Testis (tissue), 3 donors: ENCODE measurements around the gene DYNC1I2. TPM values are rescaled to one million over a fixed set of nuclear protein-coding genes. Genes with fewer than 3 reads are reported as not detected.

Experiments used
- DNase-seq: peaks from one replicate; pipeline ENCODE4 v3.0.0-alpha.2; 2019
- H3K27ac ChIP-seq, 2 donors: fragments of 200-600 bp; sonication (generic); one replicate each; pipeline ENCODE4 v1.5.1; 2019
- H3K27me3 ChIP-seq: fragments of 200-600 bp; sonication (generic); one replicate; pipeline ENCODE4 v1.5.1; 2019
- H3K36me3 ChIP-seq: fragments of 200-600 bp; sonication (generic); one replicate; pipeline ENCODE4 v1.5.1; 2017; ENCODE audit warnings: low read depth; ENCODE audit errors: missing control alignments
- H3K4me1 ChIP-seq: fragments of 200-600 bp; sonication (generic); one replicate; pipeline ENCODE4 v1.5.1; 2019
- H3K4me3 ChIP-seq, 2 donors: fragments of 200-600 bp; sonication (generic); one replicate each; pipeline ENCODE4 v1.5.1; 2017 to 2019
- H3K9me3 ChIP-seq: fragments of 200-600 bp; sonication (generic); one replicate; pipeline ENCODE4 v1.5.1; 2017
- POLR2A ChIP-seq: fragments of 450-650 bp; IDR thresholded peaks from one replicate; pipeline ENCODE4 v1.6.1; 2017; ENCODE audit warnings: antibody characterized with exemption, mild to moderate bottlenecking, moderate library complexity
- WGBS, 2 donors: methylation state at CpG; one replicate each; pipeline ENCODE4 v1.1.5; 2018; 5-methylcytosine and 5-hydroxymethylcytosine counted together
- intact Hi-C: fragments of 100-400 bp; cut with DNase I; formaldehyde crosslinking; loops from one replicate; pipeline ENCODE4 v1.15.1; 2023; ENCODE audit warnings: low total_unique reads
- polyA plus RNA-seq: library from polyadenylated mRNA; stranded (reverse); fragments of 350-450 nt; fragmentation: Illumina TruSeq; extraction: RNeasy Lipid Tissue Mini Kit (QIAGEN cat#74804); gene quantifications from one replicate; pipeline ENCODE4 v1.2.3, GENCODE V29; 2014; ENCODE audit warnings: low read depth, low replicate concordance; ENCODE audit not compliant: insufficient read depth
- total RNA-seq, 2 donors: library from RNA; depleted of rRNA; stranded (reverse); fragments of >200 nt; gene quantifications; one replicate each; pipeline ENCODE4 v1.2.3, GENCODE V29; 2016
- TF ChIP-seq, protein P1 (sequence below), 3 experiments: fragments of 450-650 bp in 2 of 3; fragments of 200-600 bp in 1 of 3; sonication (generic) in 1 of 3; IDR thresholded peaks; one replicate each; pipeline ENCODE4 v1.5.1; 2016 to 2019; ENCODE audit warnings: antibody characterized with exemption in 3 of 3, mild to moderate bottlenecking in 2 of 3, moderate library complexity in 1 of 3

DYNC1I2 gene
- total and polyA plus RNA-seq, 3 donors from 2014 or later: 104 to 114 (median 106) TPM

DNA sequence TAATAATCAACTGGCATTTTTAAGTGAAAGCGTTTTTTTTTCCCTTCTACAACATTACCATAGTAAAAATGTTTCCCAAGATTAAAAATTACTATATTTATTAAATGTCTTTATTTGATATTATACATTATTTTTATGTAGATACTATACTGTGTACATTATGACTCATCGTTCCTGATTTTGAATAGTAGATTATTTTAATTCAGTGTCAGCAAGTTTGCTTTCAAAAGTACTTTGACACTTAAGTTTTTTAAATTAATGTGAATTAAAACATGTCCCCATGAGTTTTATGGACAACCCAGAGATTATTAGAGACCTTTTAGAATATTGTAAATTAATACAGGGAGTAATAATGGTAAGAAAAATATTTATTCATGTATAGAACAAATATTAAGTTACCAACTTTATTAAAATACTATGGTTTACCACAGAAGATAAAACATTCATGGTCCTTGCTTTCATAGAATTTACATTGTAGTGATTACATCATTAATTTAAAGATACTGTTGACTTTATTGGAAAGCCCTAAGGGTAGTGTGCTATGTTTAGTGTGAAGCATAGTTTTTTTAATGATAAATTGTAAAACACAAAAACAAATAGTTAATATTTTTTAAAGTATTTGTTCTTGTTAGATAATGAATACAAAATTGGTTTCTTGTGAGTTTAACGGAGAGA, 21.9 kb downstream of the DYNC1I2 start:
- intact Hi-C loops: no loop called here
- no peak overlapping the region for H3K27ac ChIP-seq
- TF ChIP-seq, protein P1, sequence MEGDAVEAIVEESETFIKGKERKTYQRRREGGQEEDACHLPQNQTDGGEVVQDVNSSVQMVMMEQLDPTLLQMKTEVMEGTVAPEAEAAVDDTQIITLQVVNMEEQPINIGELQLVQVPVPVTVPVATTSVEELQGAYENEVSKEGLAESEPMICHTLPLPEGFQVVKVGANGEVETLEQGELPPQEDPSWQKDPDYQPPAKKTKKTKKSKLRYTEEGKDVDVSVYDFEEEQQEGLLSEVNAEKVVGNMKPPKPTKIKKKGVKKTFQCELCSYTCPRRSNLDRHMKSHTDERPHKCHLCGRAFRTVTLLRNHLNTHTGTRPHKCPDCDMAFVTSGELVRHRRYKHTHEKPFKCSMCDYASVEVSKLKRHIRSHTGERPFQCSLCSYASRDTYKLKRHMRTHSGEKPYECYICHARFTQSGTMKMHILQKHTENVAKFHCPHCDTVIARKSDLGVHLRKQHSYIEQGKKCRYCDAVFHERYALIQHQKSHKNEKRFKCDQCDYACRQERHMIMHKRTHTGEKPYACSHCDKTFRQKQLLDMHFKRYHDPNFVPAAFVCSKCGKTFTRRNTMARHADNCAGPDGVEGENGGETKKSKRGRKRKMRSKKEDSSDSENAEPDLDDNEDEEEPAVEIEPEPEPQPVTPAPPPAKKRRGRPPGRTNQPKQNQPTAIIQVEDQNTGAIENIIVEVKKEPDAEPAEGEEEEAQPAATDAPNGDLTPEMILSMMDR (IDR thresholded peaks at IDR 0.05): no peak
- TF ChIP-seq POLR2A: no peak
- H3K27me3 ChIP-seq: no peaks in the 10 kb centered on the region
- no peaks in the 10 kb centered on the region for H3K36me3 ChIP-seq
- no peak overlapping the region for H3K4me3 ChIP-seq
- no peaks in the 10 kb centered on the region for H3K4me1 ChIP-seq
- DNase-seq: no peak
- H3K9me3 ChIP-seq: no peaks in the 10 kb centered on the region
- 88 to 94% methylated on average over 3 of the region's 3 CpGs for WGBS, 2 donors

DNA sequence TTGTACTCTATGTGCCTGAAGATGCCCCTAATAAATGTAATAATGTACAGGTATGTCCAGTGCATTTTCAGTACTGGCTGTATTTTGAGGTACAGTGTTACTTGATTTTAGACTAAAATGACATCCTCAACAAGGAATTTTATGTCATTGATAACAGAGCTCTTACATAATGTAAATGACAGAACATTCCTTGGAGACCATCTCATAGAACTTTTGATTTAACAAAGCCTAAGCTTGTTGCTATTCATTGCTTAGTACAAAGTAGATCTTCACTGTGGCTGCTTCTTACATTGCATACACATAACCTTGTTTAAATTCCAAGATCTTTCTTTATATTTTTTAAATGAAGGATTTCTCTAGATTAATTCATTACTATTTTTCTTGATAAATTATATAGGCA, 24.1 kb downstream of the DYNC1I2 start:
- Histone ChIP-seq H3K9me3 (no peaks in the 10 kb centered on the region), H3K36me3 (no peaks in the 10 kb centered on the region), H3K27ac (no peak overlapping the region), H3K4me3 (no peak overlapping the region), H3K4me1 (no peaks in the 10 kb centered on the region), H3K27me3 (no peaks in the 10 kb centered on the region)
- DNase-seq: no peak
- TF ChIP-seq, protein P1 (IDR thresholded peaks at IDR 0.05): no peak
- no peak for TF ChIP-seq POLR2A
- intact Hi-C loops: no loop called here

DNA sequence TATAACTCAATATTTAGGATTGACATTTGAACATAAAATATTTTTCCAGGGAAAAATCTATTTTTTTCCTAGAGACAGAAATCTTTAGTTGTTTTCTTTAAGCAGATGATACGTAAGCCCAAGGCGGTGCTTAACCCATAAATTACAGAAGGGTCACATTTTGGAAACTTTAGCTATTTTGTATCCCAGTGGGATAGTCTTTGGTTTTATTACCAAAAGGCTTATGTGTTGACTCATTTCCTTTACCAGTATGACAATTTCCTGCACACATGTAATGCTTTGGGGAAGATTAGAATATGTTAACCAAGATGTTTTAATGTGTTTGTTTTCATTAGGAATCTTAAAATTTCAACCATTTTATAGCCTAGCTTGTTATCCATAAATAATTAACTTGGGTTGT, 24.8 kb downstream of the DYNC1I2 start:
- H3K36me3 ChIP-seq: no peaks in the 10 kb centered on the region
- intact Hi-C loops: no loop called here

DNA sequence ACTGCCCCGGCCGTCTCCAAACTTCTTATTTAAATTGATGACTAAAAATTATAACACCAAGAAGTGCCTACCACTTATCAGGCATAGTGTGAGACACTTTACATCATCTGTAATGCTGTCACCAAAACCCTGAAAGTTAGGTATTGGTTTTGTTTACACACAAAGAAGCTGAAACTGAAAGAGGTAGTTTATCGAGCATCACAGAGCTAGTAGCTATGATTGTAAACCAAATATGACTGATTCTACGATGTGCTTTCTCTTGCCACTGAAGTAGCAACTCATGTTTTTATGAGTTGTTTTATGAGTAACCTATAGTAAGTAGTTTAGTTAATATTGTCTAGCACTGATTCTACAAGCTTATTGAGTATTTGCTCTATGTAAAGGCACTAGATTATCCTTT, 31.5 kb downstream of the DYNC1I2 start:
- WGBS, 2 donors: 91 to 96% methylated on average over 4 of the region's 4 CpGs
- H3K27me3 ChIP-seq: no peaks in the 10 kb centered on the region
- H3K36me3 ChIP-seq: no peaks in the 10 kb centered on the region
- DNase-seq: no peak
- no peaks in the 10 kb centered on the region for H3K9me3 ChIP-seq
- intact Hi-C loops: no loop called here
- no peaks in the 10 kb centered on the region for H3K4me1 ChIP-seq
- H3K4me3 ChIP-seq: no peak overlapping the region
- TF ChIP-seq, protein P1 (IDR thresholded peaks at IDR 0.05): no peak
- no peak for TF ChIP-seq POLR2A
- no peak overlapping the region for H3K27ac ChIP-seq

More for the DNA sequence above, 24.8 kb downstream of the DYNC1I2 start:
- Histone ChIP-seq H3K4me3 (no peak overlapping the region), H3K27me3 (no peaks in the 10 kb centered on the region), H3K9me3 (no peaks in the 10 kb centered on the region), H3K4me1 (no peaks in the 10 kb centered on the region), H3K27ac (no peak overlapping the region)
- TF ChIP-seq POLR2A: no peak
- TF ChIP-seq, protein P1 (IDR thresholded peaks at IDR 0.05): no peak
- no peak for DNase-seq
- WGBS, 2 donors: 86 to 87% methylated on average over 2 of the region's 2 CpGs

DNA sequence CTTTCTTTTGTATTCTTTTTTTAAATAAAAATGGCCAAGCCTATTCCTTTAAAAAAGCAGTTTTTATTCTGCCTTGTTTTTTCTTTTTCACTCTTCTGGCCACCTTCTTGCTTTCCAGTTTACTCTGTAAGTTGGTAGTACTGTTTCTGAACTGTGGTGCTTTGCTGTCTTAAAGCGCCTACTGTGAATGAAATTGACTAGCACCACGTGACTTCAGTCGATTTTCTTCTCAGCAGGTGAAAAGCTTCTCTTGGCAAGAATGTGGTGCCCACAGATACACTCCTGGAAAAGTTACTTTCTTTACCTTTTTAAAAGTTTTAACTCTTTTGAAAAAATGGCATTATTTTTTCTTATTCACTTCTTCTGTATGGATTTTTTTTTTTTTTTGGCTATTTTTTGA, 32.4 kb downstream of the DYNC1I2 start:
- no peaks in the 10 kb centered on the region for H3K36me3 ChIP-seq
- WGBS, 2 donors: 84 to 94% methylated on average over 3 of the region's 3 CpGs
- intact Hi-C loops: no loop called here

More for the DNA sequence above, 32.4 kb downstream of the DYNC1I2 start:
- Histone ChIP-seq H3K27me3 (no peaks in the 10 kb centered on the region), H3K9me3 (no peaks in the 10 kb centered on the region), H3K4me1 (no peaks in the 10 kb centered on the region), H3K27ac (no peak overlapping the region), H3K4me3 (no peak overlapping the region)
- TF ChIP-seq, protein P1 (IDR thresholded peaks at IDR 0.05): no peak
- TF ChIP-seq POLR2A: no peak
- DNase-seq: no peak
